ENCODE results near the gene PIGP. TPM values are rescaled to one million over a fixed set of nuclear protein-coding genes. Genes with fewer than 3 reads are reported as not detected.

PIGP gene
- total and polyA plus RNA-seq, 2 of the 13 experiments (the other 11 are each of a cell fraction or from before 2014, with no cell fraction given), result 14.8 to 33.4 TPM

- no peak for TF ChIP-seq ZBTB10 (CRISPR knock-in tag; IDR thresholded peaks at IDR 0.05; ENCODE audit: borderline replicate concordance)
- TF ChIP-seq RFX5 (IDR thresholded peaks at IDR 0.05; ENCODE audit: low read depth, low read length), result no peak
- TF ChIP-seq ZNF562 (CRISPR knock-in tag; IDR thresholded peaks at IDR 0.05; ENCODE audit: borderline replicate concordance), result no peak
- no peak for TF ChIP-seq CSRNP1 (CRISPR knock-in tag; IDR thresholded peaks at IDR 0.05)
- no peak for TF ChIP-seq CREM (IDR thresholded peaks at IDR 0.05)
- no peak for TF ChIP-seq CREM (CRISPR knock-in tag; IDR thresholded peaks at IDR 0.05)
- TF ChIP-seq GFI1 (CRISPR knock-in tag; IDR thresholded peaks at IDR 0.05; ENCODE audit: borderline replicate concordance), result no peak
- peak; percentile 19; the same call in 1 of the 2 replicates for TF ChIP-seq LCORL (IDR thresholded peaks at IDR 0.05)
- no peak for TF ChIP-seq LCORL (CRISPR knock-in tag; IDR thresholded peaks at IDR 0.05)
- no peak for TF ChIP-seq SKI (IDR thresholded peaks at IDR 0.05; ENCODE audit: partially characterized antibody)
- no peak for TF ChIP-seq MAF1 (CRISPR knock-in tag; IDR thresholded peaks at IDR 0.05; ENCODE audit: borderline replicate concordance)
- TF ChIP-seq MYC (CRISPR knock-in tag; IDR thresholded peaks at IDR 0.05; ENCODE audit: borderline replicate concordance), result peak; percentile 19; the same call in 1 of the 2 replicates
- no peak for TF ChIP-seq SP5 (CRISPR knock-in tag; IDR thresholded peaks at IDR 0.05; ENCODE audit: borderline replicate concordance, low read depth)
- no peak for TF ChIP-seq MTA1 (CRISPR knock-in tag; IDR thresholded peaks at IDR 0.05; ENCODE audit: borderline replicate concordance)
- TF ChIP-seq, protein P1, sequence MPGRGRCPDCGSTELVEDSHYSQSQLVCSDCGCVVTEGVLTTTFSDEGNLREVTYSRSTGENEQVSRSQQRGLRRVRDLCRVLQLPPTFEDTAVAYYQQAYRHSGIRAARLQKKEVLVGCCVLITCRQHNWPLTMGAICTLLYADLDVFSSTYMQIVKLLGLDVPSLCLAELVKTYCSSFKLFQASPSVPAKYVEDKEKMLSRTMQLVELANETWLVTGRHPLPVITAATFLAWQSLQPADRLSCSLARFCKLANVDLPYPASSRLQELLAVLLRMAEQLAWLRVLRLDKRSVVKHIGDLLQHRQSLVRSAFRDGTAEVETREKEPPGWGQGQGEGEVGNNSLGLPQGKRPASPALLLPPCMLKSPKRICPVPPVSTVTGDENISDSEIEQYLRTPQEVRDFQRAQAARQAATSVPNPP (CRISPR knock-in tag; IDR thresholded peaks at IDR 0.05), result no peak
- no peak for TF ChIP-seq RERE (CRISPR knock-in tag; IDR thresholded peaks at IDR 0.05; ENCODE audit: low read depth)
These were observed 10.8 kb downstream of the PIGP start (continued) for GRCh38 chr21:37061926-37062592.
